IMR-90 (cell line): Measurements from ENCODE around the gene CSRP2. TPM values are rescaled to one million over a fixed set of nuclear protein-coding genes. Genes with fewer than 3 reads are reported as not detected.

Source experiments
- ATAC-seq: fragments of 200-7000 bp; cut with Tn5 transposase; 2 replicates; pipeline ENCODE4 v1.9.1; 2020; ENCODE audit warnings: low read depth, mild to moderate bottlenecking, moderate library complexity
- BruUV-seq: library from RNA; stranded (reverse); fragments of 400-500 nt; replicated peaks from 2 replicates; lab custom pipeline; 2021; lab: Mats Ljungman, UMichigan
- CTCF ChIA-PET: fragments of 300-600 bp; formaldehyde crosslinking; extraction: SDS; loops from one replicate; lab custom pipeline; 2021; ENCODE audit warnings: antibody characterized with exemption; lab: Yijun Ruan, JAX
- POLR2A ChIA-PET: fragments of 300-600 bp; sonication (Branson Sonifier 250); formaldehyde crosslinking; loops from one replicate; lab custom pipeline; 2022; ENCODE audit warnings: antibody characterized with exemption; ENCODE audit not compliant: unreplicated experiment; lab: Charles Lee
- DNase-seq: peaks from one replicate; pipeline ENCODE4 v3.0.0; 2013
- H2AFZ ChIP-seq: replicated peaks from 2 replicates; pipeline ENCODE3; 2013; ENCODE audit warnings: low read length, mild to moderate bottlenecking; ENCODE audit not compliant: poor library complexity
- H2AK5ac ChIP-seq: 2 replicates; pipeline ENCODE4 v1.6.1; 2013; ENCODE audit warnings: low read depth, low read length, inconsistent platforms
- H2AK9ac ChIP-seq: replicated peaks from 2 replicates; pipeline ENCODE3; 2013; ENCODE audit warnings: mild to moderate bottlenecking, low read depth, low read length, moderate library complexity; ENCODE audit not compliant: poor library complexity
- H2BK120ac ChIP-seq: 2 replicates; pipeline ENCODE4 v1.6.1; 2013; ENCODE audit warnings: low read depth, low read length, inconsistent platforms
- H2BK15ac ChIP-seq: 3 replicates; pipeline ENCODE4 v1.6.1; 2013; ENCODE audit warnings: low read depth, low read length, inconsistent platforms
- H2BK20ac ChIP-seq: 2 replicates; pipeline ENCODE4 v1.6.1; 2013; ENCODE audit warnings: low read depth, mild to moderate bottlenecking, inconsistent platforms, low read length, moderate library complexity
- H2BK5ac ChIP-seq: 2 replicates; pipeline ENCODE4 v1.6.1; 2013; ENCODE audit warnings: mild to moderate bottlenecking, low read depth, low read length, inconsistent platforms; ENCODE audit not compliant: poor library complexity, severe bottlenecking
- H3K14ac ChIP-seq: replicated peaks from 2 replicates; pipeline ENCODE4 v1.6.1; 2013; ENCODE audit warnings: low read depth, low read length, inconsistent platforms
- H3K18ac ChIP-seq: 2 replicates; pipeline ENCODE4 v1.6.1; 2013; ENCODE audit warnings: low read depth, low read length, control low read depth
- H3K23ac ChIP-seq: 2 replicates; pipeline ENCODE4 v1.6.1; 2013; ENCODE audit warnings: low read depth, low read length, inconsistent platforms
- H3K27ac ChIP-seq: 2 replicates; pipeline ENCODE4 v1.5.1; 2013; ENCODE audit warnings: mild to moderate bottlenecking, control low read depth, low read length; ENCODE audit not compliant: insufficient read depth
- H3K27me3 ChIP-seq: 2 replicates; pipeline ENCODE4 v1.6.1; 2013; ENCODE audit warnings: low read length; ENCODE audit not compliant: control insufficient read depth, insufficient read depth
- H3K36me3 ChIP-seq: 2 replicates; pipeline ENCODE4 v1.6.1; 2013; ENCODE audit warnings: low read length, mixed read lengths; ENCODE audit not compliant: control insufficient read depth, insufficient read depth
- H3K4ac ChIP-seq: 2 replicates; pipeline ENCODE4 v1.6.1; 2013; ENCODE audit warnings: low read depth, low read length, inconsistent platforms
- H3K4me1 ChIP-seq: 2 replicates; pipeline ENCODE4 v1.6.1; 2013; ENCODE audit warnings: low read length, mixed read lengths; ENCODE audit not compliant: control insufficient read depth, insufficient read depth
- H3K4me2 ChIP-seq: 2 replicates; pipeline ENCODE4 v1.6.1; 2013; ENCODE audit warnings: low read depth, mild to moderate bottlenecking, control low read depth, low read length, moderate library complexity
- H3K4me3 ChIP-seq: 2 replicates; pipeline ENCODE4 v1.5.1; 2013; ENCODE audit warnings: low read depth, mild to moderate bottlenecking, control low read depth, low read length, moderate library complexity; ENCODE audit not compliant: insufficient read depth
- H3K56ac ChIP-seq: 2 replicates; pipeline ENCODE4 v1.6.1; 2013; ENCODE audit warnings: low read length, inconsistent platforms; ENCODE audit not compliant: insufficient read depth; ENCODE audit errors: extremely low read depth
- H3K79me1 ChIP-seq, 2 experiments: 2 replicates each; pipeline ENCODE4 v1.6.1; 2013; ENCODE audit warnings: low read length in 2 of 2, inconsistent platforms in 1 of 2, low read depth in 1 of 2
- H3K9ac ChIP-seq: 2 replicates; pipeline ENCODE4 v1.6.1; 2013; ENCODE audit warnings: low read depth, low read length, control low read depth
- H3K9me1 ChIP-seq: 2 replicates; pipeline ENCODE4 v1.6.1; 2013; ENCODE audit warnings: low read length, inconsistent platforms; ENCODE audit not compliant: insufficient read depth
- H3K9me3 ChIP-seq: 2 replicates; pipeline ENCODE4 v1.6.1; 2013; ENCODE audit warnings: low read length; ENCODE audit not compliant: control insufficient read depth, insufficient read depth
- H4K20me1 ChIP-seq: 2 replicates; pipeline ENCODE4 v1.6.1; 2013; ENCODE audit warnings: low read length, inconsistent platforms; ENCODE audit not compliant: insufficient read depth
- H4K5ac ChIP-seq: 2 replicates; pipeline ENCODE4 v1.6.1; 2013; ENCODE audit warnings: mild to moderate bottlenecking, low read depth, low read length, control low read depth
- H4K8ac ChIP-seq, 2 experiments: 2 replicates each; pipeline ENCODE4 v1.6.1; 2013; ENCODE audit warnings: low read depth in 2 of 2, low read length in 2 of 2, control low read depth in 1 of 2, inconsistent platforms in 1 of 2
- H4K91ac ChIP-seq: 2 replicates; pipeline ENCODE4 v1.6.1; 2013; ENCODE audit warnings: low read depth, low read length, inconsistent platforms; ENCODE audit not compliant: insufficient read depth
- BHLHE40 ChIP-seq: fragments of 150-350 bp; IDR thresholded peaks from 2 replicates; pipeline ENCODE4 v1.6.1; 2016; ENCODE audit warnings: mild to moderate bottlenecking, low read depth, low read length
- CEBPB ChIP-seq: IDR thresholded peaks from 2 replicates; pipeline ENCODE4 v1.6.1; 2012; ENCODE audit warnings: low read depth, low read length, improper control_type of control experiment
- CHD1 ChIP-seq: IDR thresholded peaks from 2 replicates; pipeline ENCODE4 v1.6.1; 2012; ENCODE audit warnings: low read depth, low read length, improper control_type of control experiment
- ELK1 ChIP-seq: fragments of 150-350 bp; IDR thresholded peaks from 2 replicates; pipeline ENCODE4 v1.6.1; 2016; ENCODE audit warnings: low read depth, mild to moderate bottlenecking, low read length, moderate library complexity, borderline replicate concordance
- FOS ChIP-seq: fragments of 150-350 bp; IDR thresholded peaks from 2 replicates; pipeline ENCODE4 v1.6.1; 2016; ENCODE audit warnings: low read depth, low read length
- MAZ ChIP-seq: IDR thresholded peaks from 2 replicates; pipeline ENCODE4 v1.6.1; 2012; ENCODE audit warnings: low read depth, mild to moderate bottlenecking, low read length, improper control_type of control experiment, moderate library complexity, borderline replicate concordance
- MXI1 ChIP-seq: IDR thresholded peaks from 2 replicates; pipeline ENCODE4 v1.6.1; 2012; ENCODE audit warnings: low read depth, mild to moderate bottlenecking, low read length, moderate library complexity, borderline replicate concordance
- NFE2L2 ChIP-seq: fragments of 150-350 bp; IDR thresholded peaks from 2 replicates; pipeline ENCODE4 v1.6.1; 2016; ENCODE audit warnings: low read depth, mild to moderate bottlenecking, low read length
- POLR2A ChIP-seq: IDR thresholded peaks from 2 replicates; pipeline ENCODE4 v1.6.1; 2012; ENCODE audit warnings: mild to moderate bottlenecking, low read depth, low read length
- RAD21 ChIP-seq: IDR thresholded peaks from 2 replicates; pipeline ENCODE4 v1.6.1; 2012; ENCODE audit warnings: low read length, improper control_type of control experiment
- RCOR1 ChIP-seq: IDR thresholded peaks from 2 replicates; pipeline ENCODE4 v1.6.1; 2012; ENCODE audit warnings: mild to moderate bottlenecking, low read length, improper control_type of control experiment; ENCODE audit not compliant: insufficient replicate concordance
- RFX5 ChIP-seq: IDR thresholded peaks from 2 replicates; pipeline ENCODE4 v1.8.0; 2012; ENCODE audit warnings: low read depth, mild to moderate bottlenecking, low read length, moderate library complexity
- SMC3 ChIP-seq: fragments of 150-350 bp; IDR thresholded peaks from 2 replicates; pipeline ENCODE4 v1.6.1; 2016; ENCODE audit warnings: low read depth, mild to moderate bottlenecking, antibody characterized with exemption, low read length, moderate library complexity
- USF2 ChIP-seq: fragments of 150-350 bp; IDR thresholded peaks from 2 replicates; pipeline ENCODE4 v1.6.1; 2017; ENCODE audit warnings: mild to moderate bottlenecking, antibody characterized with exemption, low read length, low read depth
- WGBS, 2 experiments: methylation state at CpG; one replicate each; pipeline versions ENCODE4 v1.1.5 to v1.1.7; 2013; ENCODE audit warnings: missing lambda C conversion rate in 2 of 2; ENCODE audit not compliant: insufficient read length in 1 of 2; ENCODE audit errors: extremely low coverage in 2 of 2; 5-methylcytosine and 5-hydroxymethylcytosine counted together
- dilution Hi-C: fragments of 300-500 bp; cut with HindIII; formaldehyde crosslinking; loops from one replicate; pipeline ENCODE4 v1.14.3; 2018; ENCODE audit warnings: low sequenced_read_pairs; ENCODE audit not compliant: unreplicated experiment
- in situ Hi-C: fragments of 300-500 bp; cut with MboI; formaldehyde crosslinking; loops from 3 replicates; pipeline ENCODE4 v1.14.3; 2019; ENCODE audit warnings: low sequenced_read_pairs, inconsistent platforms, mixed read lengths
- intact Hi-C: fragments of 100-400 bp; cut with micrococcal nuclease; formaldehyde crosslinking; loops from 2 replicates; pipeline ENCODE4 v1.10.0; 2022
- polyA plus RNA-seq, 3 experiments: library from polyadenylated mRNA; depleted of rRNA; stranded (reverse); fragments of >200 nt; gene quantifications; 2 replicates each; pipeline ENCODE4 v1.2.3, GENCODE V29; 2012; ENCODE audit warnings: low replicate concordance in 1 of 3
- total RNA-seq: library from RNA; depleted of rRNA; stranded (reverse); fragments of >200 nt; gene quantifications from 2 replicates; pipeline ENCODE4 v1.2.3, GENCODE V29; 2012

CSRP2 gene
- total and polyA plus RNA-seq, 2 of the 4 experiments (the other 2 are of a cell fraction), result 156 to 179 TPM

- H3K79me1 ChIP-seq, result no peaks in the 10 kb centered on the region
- H3K4me3 ChIP-seq, result no peak overlapping the region
- H3K23ac ChIP-seq, result no peak overlapping the region
- no peak overlapping the region for H2BK120ac ChIP-seq
- no peak overlapping the region for H2BK5ac ChIP-seq
- no peak overlapping the region for H3K27ac ChIP-seq
- no peak overlapping the region for H4K91ac ChIP-seq
- no peaks in the 10 kb centered on the region for H3K4me1 ChIP-seq
- no peak overlapping the region for H3K14ac ChIP-seq
- H4K5ac ChIP-seq, result no peak overlapping the region
- no peaks in the 10 kb centered on the region for H3K9me1 ChIP-seq
- 51% methylated on average over 3 of the region's 4 CpGs; no CpG with 5 or more reads in 1 of the 2 experiments for WGBS, 2 experiments
- H4K20me1 ChIP-seq, result no peaks in the 10 kb centered on the region
- H3K4ac ChIP-seq, result no peak overlapping the region
- TF ChIP-seq CHD1 (no peak), FOS (no peak), POLR2A (no peak), RFX5 (no peak), NFE2L2 (no peak), RAD21 (no peak), USF2 (no peak), BHLHE40 (no peak), ELK1 (no peak), SMC3 (no peak), RCOR1 (no peak), CEBPB (no peak), MAZ (no peak), MXI1 (no peak)
- DNase-seq (no peak), ATAC-seq (peak; percentile 77)
- H2BK15ac ChIP-seq, result no peak overlapping the region
- no peak overlapping the region for H2AK9ac ChIP-seq
- in situ Hi-C loops (no loop called here), intact Hi-C loops (no loop called here), dilution Hi-C loops (no loop called here)
- H4K8ac ChIP-seq, result no peak overlapping the region
- no peaks in the 10 kb centered on the region for H3K27me3 ChIP-seq
- no peak overlapping the region for H2BK20ac ChIP-seq
- CTCF ChIA-PET, result interaction anchor here (0.6 kb wide), 1 partner anchor 44 kb away, joined by 6 read pairs; no protein-coding TSS in a partner anchor
- H2AFZ ChIP-seq, result no peak overlapping the region
- no peaks in the 10 kb centered on the region for H3K36me3 ChIP-seq
- H3K9me3 ChIP-seq, result peaks cover 2% of the 10 kb centered on the region; the same call in 1 of the 2 replicates
- H2AK5ac ChIP-seq, result no peak overlapping the region
- H3K18ac ChIP-seq, result no peak overlapping the region
- POLR2A ChIA-PET, result no interaction called here
- BruUV-seq, result no TSS peak
- H3K9ac ChIP-seq, result no peak overlapping the region
- H3K56ac ChIP-seq, result no peak overlapping the region
- no peak overlapping the region for H3K4me2 ChIP-seq
Observed at GRCh38 chr12:76909290-76909689, 30.5 kb upstream of the CSRP2 start.
